ENCODE data around the gene VRK1.

VRK1 gene

GRCh38 chr14:96897184-96897583 lies 100.0 kb downstream of the VRK1 start:
- no peak overlapping the region for H3K4me3 ChIP-seq (replicated peaks; ENCODE audit: insufficient read depth, low read length)
- no peak overlapping the region for H3K27ac ChIP-seq (replicated peaks)
- no peaks in the 10 kb centered on the region for H3K27me3 ChIP-seq (ENCODE audit: insufficient read depth, poor library complexity, severe bottlenecking)
- TF ChIP-seq GABPA (IDR thresholded peaks at IDR 0.05; ENCODE audit: low read depth) (no peak), REST (IDR thresholded peaks at IDR 0.05; ENCODE audit: insufficient replicate concordance, low read depth) (no peak), POLR2AphosphoS5 (IDR thresholded peaks at IDR 0.05; ENCODE audit: low read depth) (no peak), CTCF (IDR thresholded peaks at IDR 0.05; ENCODE audit: insufficient read depth, low read length) (no peak), SPI1 (IDR thresholded peaks at IDR 0.05; ENCODE audit: borderline replicate concordance, low read depth) (no peak)
- DNase-seq (ENCODE audit: low read depth in 1 of 2, low spot score in 1 of 2), result no peak

- Histone ChIP-seq H3K27me3 (ENCODE audit: insufficient read depth, poor library complexity, severe bottlenecking) (no peaks in the 10 kb centered on the region), H3K4me3 (replicated peaks; ENCODE audit: insufficient read depth, low read length) (no peak overlapping the region), H3K27ac (replicated peaks) (no peak overlapping the region)
- no peak for DNase-seq (ENCODE audit: low read depth in 1 of 2, low spot score in 1 of 2)
- TF ChIP-seq POLR2AphosphoS5 (IDR thresholded peaks at IDR 0.05; ENCODE audit: low read depth) (no peak), REST (IDR thresholded peaks at IDR 0.05; ENCODE audit: insufficient replicate concordance, low read depth) (no peak), GABPA (IDR thresholded peaks at IDR 0.05; ENCODE audit: low read depth) (no peak), SPI1 (IDR thresholded peaks at IDR 0.05; ENCODE audit: borderline replicate concordance, low read depth) (no peak), CTCF (IDR thresholded peaks at IDR 0.05; ENCODE audit: insufficient read depth, low read length) (no peak)
Measured at GRCh38 chr14:96901227-96901626, 104.0 kb downstream of the VRK1 start.

GRCh38 chr14:96902004-96902403 lies 104.8 kb downstream of the VRK1 start:
- TF ChIP-seq GABPA (IDR thresholded peaks at IDR 0.05; ENCODE audit: low read depth), result no peak
- no peak for TF ChIP-seq POLR2AphosphoS5 (IDR thresholded peaks at IDR 0.05; ENCODE audit: low read depth)
- no peak for TF ChIP-seq REST (IDR thresholded peaks at IDR 0.05; ENCODE audit: insufficient replicate concordance, low read depth)
- TF ChIP-seq CTCF (IDR thresholded peaks at IDR 0.05; ENCODE audit: insufficient read depth, low read length), result no peak
- TF ChIP-seq SPI1 (IDR thresholded peaks at IDR 0.05; ENCODE audit: borderline replicate concordance, low read depth), result no peak
- no peak overlapping the region for H3K4me3 ChIP-seq (replicated peaks; ENCODE audit: insufficient read depth, low read length)
- no peaks in the 10 kb centered on the region for H3K27me3 ChIP-seq (ENCODE audit: insufficient read depth, poor library complexity, severe bottlenecking)
- H3K27ac ChIP-seq (replicated peaks), result no peak overlapping the region
- no peak for DNase-seq (ENCODE audit: low read depth in 1 of 2, low spot score in 1 of 2)

All from HL-60 (cell line).